Esophagus squamous epithelium (tissue), 4 donors: Measurements from ENCODE around the gene DTD2.

ENCODE experiments used
- CTCF ChIP-seq, 6 experiments: fragments of 450-650 bp in 4 of 6; fragments of 200-600 bp in 2 of 6; sonication (generic) in 2 of 6; IDR thresholded peaks; one replicate each; pipeline ENCODE4 v1.5.1; 2016 to 2019; ENCODE audit warnings: antibody characterized with exemption in 6 of 6, mild to moderate bottlenecking in 4 of 6, moderate library complexity in 4 of 6
- POLR2A ChIP-seq, 4 donors: fragments of 450-650 bp; IDR thresholded peaks; one replicate each; pipeline ENCODE4 v1.6.1; 2017; ENCODE audit warnings: antibody characterized with exemption in 4 of 4, mild to moderate bottlenecking in 4 of 4, moderate library complexity in 3 of 4

- TF ChIP-seq CTCF (IDR thresholded peaks at IDR 0.05) (no peak), POLR2A (IDR thresholded peaks at IDR 0.05) (no peak)
Observed at GRCh38 chr14:31435276-31435675, 22.0 kb downstream of the DTD2 start.
